Stimulated activated CD4-positive, alpha-beta T cell treated with anti-CD3 and anti-CD28 coated beads, Interleukin-15, amount 100 ng/mL, for 24 hours (primary cell): ENCODE measurements around the gene TSPAN18.

ENCODE experiments used
- DNase-seq: peaks from one replicate; pipeline ENCODE4 v3.0.0-alpha.2; 2020

The TSPAN18 gene

GRCh38 chr11:44930588-44931302 lies 204.0 kb downstream of the TSPAN18 start:
- no peak for DNase-seq

GRCh38 chr11:44931466-44931865 lies 204.7 kb downstream of the TSPAN18 start:
- no peak for DNase-seq

GRCh38 chr11:44934110-44934509 lies 207.3 kb downstream of the TSPAN18 start:
- DNase-seq, result no peak

GRCh38 chr11:44934735-44935250 lies 208.0 kb downstream of the TSPAN18 start:
- DNase-seq, result no peak

- DNase-seq, result peak; percentile 88
Measured at GRCh38 chr11:44936525-44936924, 209.8 kb downstream of the TSPAN18 start.

GRCh38 chr11:44936951-44937543 lies 210.3 kb downstream of the TSPAN18 start:
- no peak for DNase-seq

- DNase-seq, result no peak
Measured at GRCh38 chr11:44938066-44938691, 211.4 kb downstream of the TSPAN18 start.

GRCh38 chr11:44939673-44940395 lies 213.1 kb downstream of the TSPAN18 start:
- DNase-seq, result no peak

GRCh38 chr11:44940404-44940803 lies 213.6 kb downstream of the TSPAN18 start:
- DNase-seq, result no peak

- DNase-seq, result no peak
Measured at GRCh38 chr11:44940835-44941234, 214.1 kb downstream of the TSPAN18 start.

GRCh38 chr11:44941259-44942021 lies 214.7 kb downstream of the TSPAN18 start:
- no peak for DNase-seq

GRCh38 chr11:44942029-44942955 lies 215.5 kb downstream of the TSPAN18 start:
- peak; percentile 14 for DNase-seq

- peak; percentile 71 for DNase-seq
Measured at GRCh38 chr11:44943118-44943517, 216.4 kb downstream of the TSPAN18 start.

- no peak for DNase-seq
Measured at GRCh38 chr11:44943696-44944095, 216.9 kb downstream of the TSPAN18 start.

GRCh38 chr11:44944181-44944852 lies 217.6 kb downstream of the TSPAN18 start:
- DNase-seq, result no peak

- DNase-seq, result no peak
Measured at GRCh38 chr11:44944853-44945235, 218.1 kb downstream of the TSPAN18 start.

GRCh38 chr11:44945666-44946065 lies 218.9 kb downstream of the TSPAN18 start:
- no peak for DNase-seq

- DNase-seq, result no peak
Measured at GRCh38 chr11:44946263-44946662, 219.5 kb downstream of the TSPAN18 start.

GRCh38 chr11:44947114-44947513 lies 220.4 kb downstream of the TSPAN18 start:
- no peak for DNase-seq

GRCh38 chr11:44948155-44948554 lies 221.4 kb downstream of the TSPAN18 start:
- no peak for DNase-seq
